ENCODE measurements around the gene APOA5.

Gene APOA5

GRCh38 chr11:116794851-116795250 is 3.2 kb upstream of the APOA5 start:
- no peak for DNase-seq

GRCh38 chr11:116793772-116794097 is 2.1 kb upstream of the APOA5 start:
- no peak for DNase-seq

- no peak for DNase-seq
These were observed 1.4 kb upstream of the APOA5 start for GRCh38 chr11:116792869-116793771.

- DNase-seq: no peak
These were observed 627 bp upstream of the APOA5 start for GRCh38 chr11:116792144-116792868.

GRCh38 chr11:116791002-116791812 is 472 bp downstream of the APOA5 start:
- DNase-seq: peak; percentile 73 to 77

- DNase-seq: no peak
These were observed 1.3 kb downstream of the APOA5 start for GRCh38 chr11:116790167-116791001.

GRCh38 chr11:116788975-116789374 is 2.7 kb downstream of the APOA5 start:
- no peak for DNase-seq

GRCh38 chr11:116788534-116788933 is 3.1 kb downstream of the APOA5 start:
- no peak for DNase-seq

- DNase-seq: peak; percentile 87 to 89
These were observed 3.7 kb downstream of the APOA5 start, which contains the start of gene ZPR1 for GRCh38 chr11:116787786-116788486. ZPR1 (minus strand) TSS chr11:116788023; CDS start chr11:116787990, 33 bp downstream.

GRCh38 chr11:116787436-116787785 is 4.3 kb downstream of the APOA5 start:
- DNase-seq: no peak

- DNase-seq: no peak
These were observed 4.7 kb downstream of the APOA5 start for GRCh38 chr11:116786966-116787365.

- no peak for DNase-seq
These were observed 5.4 kb downstream of the APOA5 start for GRCh38 chr11:116786326-116786725.

- DNase-seq: no peak
These were observed 9.0 kb downstream of the APOA5 start for GRCh38 chr11:116782728-116783127.

- DNase-seq: no peak
These were observed 13.1 kb downstream of the APOA5 start for GRCh38 chr11:116778556-116778955.

- no peak for DNase-seq
These were observed 14.6 kb downstream of the APOA5 start for GRCh38 chr11:116777056-116777455.

GRCh38 chr11:116776522-116776984 is 15.1 kb downstream of the APOA5 start:
- no peak for DNase-seq

GRCh38 chr11:116775975-116776374 is 15.7 kb downstream of the APOA5 start:
- DNase-seq: no peak

- no peak for DNase-seq
These were observed 17.0 kb downstream of the APOA5 start for GRCh38 chr11:116774661-116775060.

GRCh38 chr11:116773203-116774097 is 18.2 kb downstream of the APOA5 start:
- DNase-seq: no peak

GRCh38 chr11:116772443-116773202 is 19.1 kb downstream of the APOA5 start, which contains the start of gene BUD13:
BUD13 (minus strand) TSS chr11:116772987; CDS start chr11:116772964, 23 bp downstream.
- DNase-seq: peak; percentile 92 to 95

Data from CD4-positive, alpha-beta T cell treated with Interleukin-4 for 1 hour (primary cell).